SK-N-MC (cell line): ENCODE results near the gene SFI1.

ENCODE experiments used
- EZH2 ChIP-seq: fragments of 200-600 bp; sonication (generic); IDR thresholded peaks from one replicate; pipeline ENCODE4 v1.6.1; 2017; ENCODE audit warnings: antibody characterized with exemption
- POLR2AphosphoS5 ChIP-seq: IDR thresholded peaks from 2 replicates; pipeline ENCODE4 v1.6.1; 2012; ENCODE audit warnings: mild to moderate bottlenecking, low read depth, low read length, borderline replicate concordance

DNA sequence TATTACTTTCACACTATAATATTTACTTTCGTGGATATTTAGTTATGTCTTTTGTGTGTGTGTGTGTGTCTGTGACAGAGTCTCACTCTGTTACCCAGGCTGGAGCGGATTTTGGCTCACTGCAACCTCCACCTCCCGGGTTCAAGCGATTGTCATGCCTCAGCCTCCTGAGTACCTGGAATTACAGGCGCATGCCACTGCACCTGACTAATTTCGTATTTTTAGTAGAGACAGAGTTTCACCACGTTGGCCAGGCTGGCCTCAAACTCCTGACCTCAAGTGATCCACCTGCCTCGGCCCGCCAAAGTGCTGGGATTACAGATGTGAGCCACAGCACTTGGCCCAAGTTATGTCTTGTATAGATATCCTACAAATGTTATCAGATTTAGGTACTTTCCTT lies 155.8 kb downstream of the SFI1 start:
- TF ChIP-seq EZH2: no peak
- no peak for TF ChIP-seq POLR2AphosphoS5
